ENCODE data around the gene TUBB. TPM values are rescaled to one million over a fixed set of nuclear protein-coding genes. Genes with fewer than 3 reads are reported as not detected.
"Not testable (repeated sequence)": the region's sequence is repeated elsewhere in the genome, so short reads cannot be mapped to it uniquely, and the experiment has no call there.

Gene TUBB
- total and polyA plus RNA-seq, 4 donors = 115 to 533 (median 210) TPM

GRCh38 chr6:30763155-30763617, 43.0 kb downstream of the TUBB start:
- WGBS = 94% methylated on average over 1 of the region's 1 CpG
- Histone ChIP-seq H3K36me3 (ENCODE audit: control insufficient read depth in 4 of 4, insufficient read depth in 3 of 4, low read depth in 1 of 4, low read length in 3 of 4) (no peaks in the 10 kb centered on the region), H3K4me1 (ENCODE audit: control insufficient read depth in 4 of 4, insufficient read depth in 4 of 4, low read length in 3 of 4) (peaks cover 2 to 23% (median 18%) of the 10 kb centered on the region in 4 donors), H3K9ac (ENCODE audit: low read depth in 1 of 2, low read length in 2 of 2) (no peak overlapping the region), H3K9me3 (ENCODE audit: control insufficient read depth in 4 of 4, low read length in 3 of 4) (no peaks in the 10 kb centered on the region), H3K27ac (ENCODE audit: low read depth in 1 of 2, low read length in 2 of 2) (peak overlapping the region; percentile 87 to 93), H3K27me3 (ENCODE audit: control insufficient read depth in 4 of 4, insufficient read depth in 4 of 4, low read length in 3 of 4) (no peaks in the 10 kb centered on the region), H3K4me3 (ENCODE audit: low read depth in 1 of 3, low read length in 3 of 3) (no peak overlapping the region)
- TF ChIP-seq RXRA (IDR thresholded peaks at IDR 0.05) (no peak), RAD21 (IDR thresholded peaks at IDR 0.05) (no peak), GABPA (IDR thresholded peaks at IDR 0.05 in 1 of 2, conservative IDR thresholded peaks at IDR 0.05 in 1 of 2) (no peak), TAF1 (conservative IDR thresholded peaks at IDR 0.05) (no peak), ATF3 (IDR thresholded peaks at IDR 0.05) (no peak), JUND (IDR thresholded peaks at IDR 0.05) (no peak)
- no peak for DNase-seq (ENCODE audit: low spot score)

- Histone ChIP-seq H3K4me1 (ENCODE audit: control insufficient read depth in 4 of 4, insufficient read depth in 4 of 4, low read length in 3 of 4) (peaks cover 2 to 26% (median 18%) of the 10 kb centered on the region in 4 donors), H3K36me3 (ENCODE audit: control insufficient read depth in 4 of 4, insufficient read depth in 3 of 4, low read depth in 1 of 4, low read length in 3 of 4) (no peaks in the 10 kb centered on the region), H3K27me3 (ENCODE audit: control insufficient read depth in 4 of 4, insufficient read depth in 4 of 4, low read length in 3 of 4) (no peaks in the 10 kb centered on the region), H3K27ac (ENCODE audit: low read depth in 1 of 2, low read length in 2 of 2) (peak overlapping the region; percentile 87 to 93), H3K4me3 (ENCODE audit: low read depth in 1 of 3, low read length in 3 of 3) (peak overlapping the region in 1 of 3 donors; percentile 5), H3K9me3 (ENCODE audit: control insufficient read depth in 4 of 4, low read length in 3 of 4) (no peaks in the 10 kb centered on the region), H3K9ac (ENCODE audit: low read depth in 1 of 2, low read length in 2 of 2) (peak overlapping the region; percentile 8 to 19)
- TF ChIP-seq NR2F2 (IDR thresholded peaks at IDR 0.05) (no peak), CTCF (IDR thresholded peaks at IDR 0.05; ENCODE audit: low read depth, low read length, missing input control) (no peak), ZBTB33 (IDR thresholded peaks at IDR 0.05) (no peak), FOXA2 (IDR thresholded peaks at IDR 0.05) (peak; percentile 79), REST (IDR thresholded peaks at IDR 0.05) (peak; percentile 79), RXRA (IDR thresholded peaks at IDR 0.05) (peak; percentile 79 to 83), HNF4A (conservative IDR thresholded peaks at IDR 0.05) (peak; percentile 53 to 72), TAF1 (conservative IDR thresholded peaks at IDR 0.05) (no peak), YY1 (IDR thresholded peaks at IDR 0.05) (peak; percentile 95), ATF3 (IDR thresholded peaks at IDR 0.05) (no peak), MAX (IDR thresholded peaks at IDR 0.05) (peak; percentile 63), SP1 (IDR thresholded peaks at IDR 0.05) (peak; percentile 96), GABPA (IDR thresholded peaks at IDR 0.05 in 1 of 2, conservative IDR thresholded peaks at IDR 0.05 in 1 of 2) (peak in 1 of 2 donors; percentile 37), FOXA1 (IDR thresholded peaks at IDR 0.05) (no peak), RAD21 (IDR thresholded peaks at IDR 0.05) (peak; percentile 46 to 47), HNF4G (IDR thresholded peaks at IDR 0.05) (no peak), JUND (IDR thresholded peaks at IDR 0.05) (peak in 1 of 2 donors; percentile 45), EGR1 (IDR thresholded peaks at IDR 0.05; ENCODE audit: low read depth in 2 of 2) (peak in 1 of 2 donors; percentile 74)
- DNase-seq (ENCODE audit: low spot score) = no peak
- 32% methylated on average over 8 of the region's 8 CpGs for WGBS
Measured at GRCh38 chr6:30763618-30764489, 43.7 kb downstream of the TUBB start.

- H3K27ac ChIP-seq (ENCODE audit: low read depth in 1 of 2, low read length in 2 of 2) = peak overlapping the region; percentile 87 to 93
- peak overlapping the region in 1 of 2 donors; percentile 19 for H3K9ac ChIP-seq (ENCODE audit: low read depth in 1 of 2, low read length in 2 of 2)
- WGBS = 61% methylated on average over 13 of the region's 13 CpGs
Measured at GRCh38 chr6:30764490-30765043, 44.4 kb downstream of the TUBB start.

More at GRCh38 chr6:30764490-30765043, 44.4 kb downstream of the TUBB start:
- not testable (repeated sequence) for DNase-seq (ENCODE audit: low spot score); H3K36me3 ChIP-seq (ENCODE audit: control insufficient read depth in 4 of 4, insufficient read depth in 3 of 4, low read depth in 1 of 4, low read length in 3 of 4); H3K9me3 ChIP-seq (ENCODE audit: control insufficient read depth in 4 of 4, low read length in 3 of 4); H3K27me3 ChIP-seq (ENCODE audit: control insufficient read depth in 4 of 4, insufficient read depth in 4 of 4, low read length in 3 of 4); H3K4me3 ChIP-seq (ENCODE audit: low read depth in 1 of 3, low read length in 3 of 3)
- peaks cover 2 to 28% (median 18%) of the 10 kb centered on the region in 4 donors for H3K4me1 ChIP-seq (ENCODE audit: control insufficient read depth in 4 of 4, insufficient read depth in 4 of 4, low read length in 3 of 4)
